HUES48 (cell line): ENCODE data around the gene TSPAN16.

Experiments
- H3K27ac ChIP-seq: one replicate; pipeline ENCODE4 v1.7.0; 2013; ENCODE audit warnings: low read depth, low read length, inconsistent platforms
- H3K27me3 ChIP-seq: 2 replicates; pipeline ENCODE4 v1.6.1; 2013; ENCODE audit warnings: mild to moderate bottlenecking, low read length; ENCODE audit not compliant: control insufficient read depth, insufficient read depth
- H3K36me3 ChIP-seq: 2 replicates; pipeline ENCODE4 v1.6.1; 2013; ENCODE audit warnings: low read length; ENCODE audit not compliant: control insufficient read depth, insufficient read depth
- H3K4me1 ChIP-seq: 2 replicates; pipeline ENCODE4 v1.6.1; 2013; ENCODE audit warnings: mild to moderate bottlenecking, low read length; ENCODE audit not compliant: control insufficient read depth, insufficient read depth
- H3K4me3 ChIP-seq: 2 replicates; pipeline ENCODE4 v1.5.1; 2013; ENCODE audit warnings: mild to moderate bottlenecking, low read depth, low read length
- H3K9ac ChIP-seq: 2 replicates; pipeline ENCODE4 v1.6.1; 2013; ENCODE audit warnings: mild to moderate bottlenecking, low read depth, low read length, moderate library complexity
- H3K9me3 ChIP-seq: 2 replicates; pipeline ENCODE4 v1.6.1; 2013; ENCODE audit warnings: low read length; ENCODE audit not compliant: control insufficient read depth, insufficient read depth

Gene TSPAN16

DNA sequence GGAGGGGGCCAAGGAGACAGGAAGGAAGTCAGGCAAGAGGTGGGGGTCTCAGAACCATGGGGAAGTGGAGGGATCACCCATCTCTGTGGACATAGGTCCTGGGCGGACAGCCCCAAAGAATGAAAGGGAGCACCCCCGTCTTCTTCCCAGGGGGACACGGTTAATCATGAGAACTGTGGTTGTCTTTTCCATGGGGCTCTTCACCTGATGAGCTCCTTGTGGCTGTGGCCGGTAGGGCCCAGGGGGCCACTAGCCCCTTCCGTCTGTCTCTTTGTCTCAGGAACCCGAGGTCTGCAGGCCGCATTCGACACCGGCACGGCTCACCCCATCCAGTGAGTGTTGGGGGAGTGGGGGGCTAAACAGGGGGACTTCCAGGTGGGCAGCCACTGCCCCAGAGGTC lies 67.9 kb downstream of the TSPAN16 start:
- Histone ChIP-seq H3K4me3 (no peak overlapping the region), H3K27me3 (peaks cover 9% of the 10 kb centered on the region), H3K9me3 (no peaks in the 10 kb centered on the region), H3K36me3 (peaks cover 8% of the 10 kb centered on the region), H3K27ac (no peak overlapping the region), H3K4me1 (peaks cover 10% of the 10 kb centered on the region; the same call in 1 of the 2 replicates), H3K9ac (no peak overlapping the region)

DNA sequence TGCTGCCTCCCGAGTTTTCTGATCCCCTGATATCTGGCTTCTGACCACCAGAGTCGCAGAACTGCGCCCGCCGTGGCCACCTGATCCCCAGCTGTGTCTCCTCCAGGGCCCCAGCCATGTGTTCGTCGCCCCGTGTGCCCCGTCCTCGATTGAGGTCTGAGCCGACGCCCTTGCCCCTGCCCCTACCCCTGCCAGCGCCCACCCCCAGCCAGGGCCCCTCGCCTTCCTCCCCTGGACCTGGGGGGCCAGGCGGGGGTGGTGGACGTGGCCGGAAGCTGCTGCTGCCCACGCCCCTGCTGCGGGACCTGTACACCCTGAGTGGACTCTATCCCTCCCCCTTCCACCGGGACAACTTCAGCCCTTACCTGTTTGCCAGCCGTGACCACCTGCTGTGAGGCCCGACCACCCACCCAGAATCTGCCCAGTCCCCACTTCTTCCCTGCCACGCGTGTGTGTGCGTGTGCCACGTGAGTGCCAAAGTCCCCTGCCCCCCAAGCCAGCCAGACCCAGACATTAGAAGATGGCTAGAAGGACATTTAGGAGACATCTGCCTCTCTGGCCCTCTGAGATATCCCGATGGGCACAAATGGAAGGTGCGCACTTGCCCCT lies 68.4 kb downstream of the TSPAN16 start:
- Histone ChIP-seq H3K4me1 (peaks cover 10% of the 10 kb centered on the region; the same call in 1 of the 2 replicates), H3K27me3 (peaks cover 9% of the 10 kb centered on the region), H3K27ac (no peak overlapping the region), H3K9ac (no peak overlapping the region), H3K36me3 (peaks cover 12% of the 10 kb centered on the region), H3K4me3 (no peak overlapping the region), H3K9me3 (no peaks in the 10 kb centered on the region)

DNA sequence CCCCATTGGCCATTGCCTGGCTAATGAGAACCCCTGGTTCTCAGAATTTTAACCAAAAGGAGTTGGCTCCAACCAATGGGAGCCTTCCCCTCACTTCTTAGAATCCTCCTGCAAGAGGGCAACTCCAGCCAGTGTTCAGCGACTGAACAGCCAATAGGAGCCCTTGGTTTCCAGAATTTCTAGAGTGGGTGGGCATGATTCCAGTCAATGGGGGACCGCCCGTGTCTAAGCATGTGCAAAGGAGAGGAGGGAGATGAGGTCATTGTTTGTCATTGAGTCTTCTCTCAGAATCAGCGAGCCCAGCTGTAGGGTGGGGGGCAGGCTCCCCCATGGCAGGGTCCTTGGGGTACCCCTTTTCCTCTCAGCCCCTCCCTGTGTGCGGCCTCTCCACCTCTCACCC lies 69.0 kb downstream of the TSPAN16 start:
- Histone ChIP-seq H3K36me3 (peaks cover 12% of the 10 kb centered on the region), H3K9me3 (no peaks in the 10 kb centered on the region), H3K9ac (no peak overlapping the region), H3K4me1 (peaks cover 10% of the 10 kb centered on the region; the same call in 1 of the 2 replicates), H3K27ac (no peak overlapping the region), H3K27me3 (peaks cover 9% of the 10 kb centered on the region), H3K4me3 (no peak overlapping the region)
